Smooth muscle cell (in vitro differentiated cells): ENCODE results near the gene SIRT2. TPM values are rescaled to one million over a fixed set of nuclear protein-coding genes. Genes with fewer than 3 reads are reported as not detected.

Source experiments
- DNase-seq: peaks from one replicate; lab custom pipeline; 2025; ENCODE audit not compliant: unreplicated experiment; lab: John Stamatoyannopoulos, UW
- H2AFZ ChIP-seq: fragments of 200-600 bp; sonication (generic); 2 replicates; pipeline ENCODE4 v1.6.0; 2016; ENCODE audit warnings: antibody characterized with exemption, low read depth, mild to moderate bottlenecking
- H3F3A ChIP-seq: fragments of 200-600 bp; sonication (generic); 2 replicates; pipeline ENCODE4 v1.6.0; 2017; ENCODE audit warnings: antibody characterized with exemption, low read depth
- H3K27ac ChIP-seq: fragments of 200-600 bp; sonication (generic); 2 replicates; pipeline ENCODE4 v1.5.1; 2016; ENCODE audit warnings: low read depth, mild to moderate bottlenecking
- H3K27me3 ChIP-seq: fragments of 200-600 bp; sonication (generic); 2 replicates; pipeline ENCODE4 v1.6.1; 2016; ENCODE audit warnings: low read depth, mild to moderate bottlenecking
- H3K36me3 ChIP-seq: fragments of 200-600 bp; sonication (generic); 2 replicates; pipeline ENCODE4 v1.5.1; 2016; ENCODE audit warnings: low read depth
- H3K4me1 ChIP-seq: fragments of 200-600 bp; sonication (generic); 2 replicates; pipeline ENCODE4 v1.5.1; 2016; ENCODE audit warnings: low read depth
- H3K4me2 ChIP-seq: fragments of 200-600 bp; sonication (generic); 2 replicates; pipeline ENCODE4 v1.6.0; 2016; ENCODE audit warnings: mild to moderate bottlenecking
- H3K4me3 ChIP-seq: fragments of 200-600 bp; sonication (generic); 2 replicates; pipeline ENCODE4 v1.5.1; 2016; ENCODE audit warnings: mild to moderate bottlenecking
- H3K79me2 ChIP-seq: fragments of 200-600 bp; sonication (generic); 2 replicates; pipeline ENCODE4 v1.6.0; 2016; ENCODE audit warnings: low read depth, mild to moderate bottlenecking
- H3K9ac ChIP-seq: fragments of 200-600 bp; sonication (generic); 2 replicates; pipeline ENCODE4 v1.6.0; 2016; ENCODE audit warnings: low read depth
- H3K9me3 ChIP-seq: fragments of 200-600 bp; sonication (generic); replicated peaks from 2 replicates; pipeline ENCODE4 v1.5.1; 2016; ENCODE audit warnings: low read depth
- H4K20me1 ChIP-seq: fragments of 200-600 bp; sonication (generic); 2 replicates; pipeline ENCODE4 v1.6.0; 2016; ENCODE audit warnings: low read depth
- WGBS: methylation state at CpG from one replicate; pipeline ENCODE4 v1.1.7; 2016; ENCODE audit warnings: low lambda C conversion rate; 5-methylcytosine and 5-hydroxymethylcytosine counted together
- polyA plus RNA-seq: library from polyadenylated mRNA; unstranded; fragments of >200 nt; fragmentation: Nextera tagmentation; extraction: Ambion mirVana; gene quantifications from 2 replicates; pipeline ENCODE4 v1.2.1, GENCODE V29; 2016
- total RNA-seq: library from RNA; depleted of rRNA; stranded (reverse); fragments of >200 nt; gene quantifications from 2 replicates; pipeline ENCODE4 v1.2.3, GENCODE V29; 2014
- TF ChIP-seq, protein P1 (sequence below): fragments of 200-600 bp; sonication (generic); IDR thresholded peaks from 2 replicates; pipeline ENCODE4 v1.5.1; 2017; ENCODE audit warnings: borderline replicate concordance, mild to moderate bottlenecking, antibody characterized with exemption; ENCODE audit not compliant: insufficient read depth, poor library complexity, severe bottlenecking

SIRT2 gene
- total and polyA plus RNA-seq, 2 experiments from 2014 or later: 30.7 to 48.4 TPM

DNA sequence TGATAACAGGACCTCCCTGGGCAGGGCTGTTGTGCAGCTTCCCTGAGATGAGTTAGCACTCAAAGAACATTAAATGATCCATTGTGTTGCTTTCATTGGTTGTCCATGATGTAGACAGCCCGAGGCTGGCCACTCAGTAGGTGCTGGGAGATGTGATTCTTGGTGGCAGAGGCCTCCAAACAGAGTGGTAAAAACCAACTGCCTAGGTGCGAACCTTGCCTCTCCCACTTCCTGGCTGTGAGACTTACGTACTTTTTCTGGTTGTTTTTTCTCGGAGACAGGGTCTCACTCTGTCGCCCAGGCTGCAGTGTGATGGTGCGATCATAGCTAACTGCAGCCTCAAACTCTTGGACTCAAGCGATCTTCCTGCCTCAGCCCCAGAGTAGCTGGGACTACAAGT is 25.0 kb upstream of the SIRT2 start:
- Histone ChIP-seq H3K27ac (no peak overlapping the region), H3K4me3 (no peak overlapping the region), H3K9ac (no peak overlapping the region), H3K4me2 (no peak overlapping the region), H2AFZ (no peak overlapping the region), H3K36me3 (no peaks in the 10 kb centered on the region), H4K20me1 (no peaks in the 10 kb centered on the region), H3K9me3 (no peaks in the 10 kb centered on the region), H3K79me2 (peaks cover 10% of the 10 kb centered on the region), H3F3A (no peaks in the 10 kb centered on the region), H3K4me1 (no peaks in the 10 kb centered on the region), H3K27me3 (no peaks in the 10 kb centered on the region)
- 96% methylated on average over 7 of the region's 7 CpGs for WGBS
- TF ChIP-seq, protein P1, sequence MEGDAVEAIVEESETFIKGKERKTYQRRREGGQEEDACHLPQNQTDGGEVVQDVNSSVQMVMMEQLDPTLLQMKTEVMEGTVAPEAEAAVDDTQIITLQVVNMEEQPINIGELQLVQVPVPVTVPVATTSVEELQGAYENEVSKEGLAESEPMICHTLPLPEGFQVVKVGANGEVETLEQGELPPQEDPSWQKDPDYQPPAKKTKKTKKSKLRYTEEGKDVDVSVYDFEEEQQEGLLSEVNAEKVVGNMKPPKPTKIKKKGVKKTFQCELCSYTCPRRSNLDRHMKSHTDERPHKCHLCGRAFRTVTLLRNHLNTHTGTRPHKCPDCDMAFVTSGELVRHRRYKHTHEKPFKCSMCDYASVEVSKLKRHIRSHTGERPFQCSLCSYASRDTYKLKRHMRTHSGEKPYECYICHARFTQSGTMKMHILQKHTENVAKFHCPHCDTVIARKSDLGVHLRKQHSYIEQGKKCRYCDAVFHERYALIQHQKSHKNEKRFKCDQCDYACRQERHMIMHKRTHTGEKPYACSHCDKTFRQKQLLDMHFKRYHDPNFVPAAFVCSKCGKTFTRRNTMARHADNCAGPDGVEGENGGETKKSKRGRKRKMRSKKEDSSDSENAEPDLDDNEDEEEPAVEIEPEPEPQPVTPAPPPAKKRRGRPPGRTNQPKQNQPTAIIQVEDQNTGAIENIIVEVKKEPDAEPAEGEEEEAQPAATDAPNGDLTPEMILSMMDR: no peak
- DNase-seq: no peak

DNA sequence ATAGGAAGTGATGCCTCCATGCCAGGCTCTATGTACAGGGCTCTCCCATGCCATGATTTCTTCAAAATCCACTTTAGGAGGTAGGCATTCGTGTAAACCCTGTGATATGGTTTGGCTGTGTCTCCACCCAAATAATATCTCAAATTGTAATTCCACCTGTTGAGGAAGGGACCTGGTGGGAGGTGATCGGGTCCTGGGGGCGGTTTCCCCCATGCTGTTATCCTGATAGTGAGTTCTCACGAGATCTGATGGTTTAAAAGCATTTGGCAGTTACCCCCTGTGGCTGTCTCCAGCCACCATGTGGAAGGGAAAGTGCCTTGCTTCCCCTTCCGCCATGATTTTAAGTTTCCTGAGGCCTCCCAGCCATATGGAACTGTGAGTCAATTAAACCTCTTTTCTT is 23.1 kb upstream of the SIRT2 start:
- Histone ChIP-seq H3K27ac (no peak overlapping the region), H3K4me2 (no peak overlapping the region), H3K9me3 (no peaks in the 10 kb centered on the region), H3K4me3 (no peak overlapping the region), H3K36me3 (no peaks in the 10 kb centered on the region), H3K79me2 (no peaks in the 10 kb centered on the region), H3K4me1 (no peaks in the 10 kb centered on the region), H4K20me1 (no peaks in the 10 kb centered on the region), H3K9ac (no peak overlapping the region), H2AFZ (no peak overlapping the region), H3F3A (no peaks in the 10 kb centered on the region), H3K27me3 (no peaks in the 10 kb centered on the region)
- TF ChIP-seq, protein P1: no peak
- no peak for DNase-seq
- WGBS: 98% methylated on average over 5 of the region's 5 CpGs

DNA sequence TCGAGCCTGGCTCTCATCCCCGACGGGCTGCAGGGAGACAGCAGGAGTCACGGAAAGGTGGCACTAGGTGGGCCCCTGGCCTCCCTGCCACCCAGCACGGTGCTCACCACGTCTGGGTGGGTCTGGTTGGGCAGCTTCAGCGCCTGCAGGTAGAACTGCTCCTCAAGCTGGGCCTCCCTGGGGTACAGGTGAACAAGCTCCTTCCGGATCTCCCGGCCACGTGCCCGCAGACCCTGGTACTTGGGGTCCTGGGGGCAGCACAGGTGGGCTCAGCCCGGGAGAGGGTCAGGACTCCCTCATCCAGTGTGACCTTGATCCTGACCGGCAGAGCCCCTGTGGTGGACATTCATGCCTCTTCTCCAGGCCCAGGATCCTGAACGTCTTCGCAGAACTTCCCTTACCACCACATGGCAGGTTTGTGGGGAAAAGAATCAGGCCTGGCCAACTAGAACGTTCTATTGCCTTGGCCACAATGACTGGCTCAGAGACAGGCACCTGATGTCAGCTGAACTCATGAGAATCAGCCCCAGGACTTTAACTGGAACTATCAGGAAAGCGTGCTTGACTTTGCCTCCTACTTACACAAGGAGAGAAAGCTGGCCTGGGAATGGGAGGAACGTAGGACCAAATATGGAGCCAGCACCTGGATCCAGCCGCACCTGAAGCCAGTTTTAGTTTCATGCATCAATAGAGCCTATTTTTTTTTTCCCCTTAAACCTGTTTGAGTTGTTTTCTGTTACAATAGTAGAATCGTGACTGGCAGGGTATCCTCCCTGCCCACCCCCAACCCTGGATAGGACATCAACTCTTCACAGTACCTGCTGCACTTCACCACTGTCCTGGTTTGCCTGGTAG is 22.2 kb upstream of the SIRT2 start:
- no peaks in the 10 kb centered on the region for H4K20me1 ChIP-seq
- 96% methylated on average over 20 of the region's 20 CpGs for WGBS
- H3F3A ChIP-seq: no peaks in the 10 kb centered on the region
- no peak overlapping the region for H3K27ac ChIP-seq
- H3K9ac ChIP-seq: no peak overlapping the region
- no peaks in the 10 kb centered on the region for H3K27me3 ChIP-seq
- no peaks in the 10 kb centered on the region for H3K36me3 ChIP-seq
- no peak overlapping the region for H3K4me2 ChIP-seq
- no peak for DNase-seq
- H3K4me3 ChIP-seq: no peak overlapping the region
- no peaks in the 10 kb centered on the region for H3K4me1 ChIP-seq
- no peak overlapping the region for H2AFZ ChIP-seq
- TF ChIP-seq, protein P1: no peak
- no peaks in the 10 kb centered on the region for H3K9me3 ChIP-seq
- H3K79me2 ChIP-seq: no peaks in the 10 kb centered on the region
